UCSD-AML1 (cell line): ENCODE results near the gene PDE4DIP.
"Not testable (repeated sequence)": the region's sequence is repeated elsewhere in the genome, so short reads cannot be mapped to it uniquely, and the experiment has no call there.

Source experiments
- DNase-seq: peaks from one replicate; lab custom pipeline; 2025; ENCODE audit not compliant: unreplicated experiment; lab: John Stamatoyannopoulos, UW

Gene PDE4DIP

DNA sequence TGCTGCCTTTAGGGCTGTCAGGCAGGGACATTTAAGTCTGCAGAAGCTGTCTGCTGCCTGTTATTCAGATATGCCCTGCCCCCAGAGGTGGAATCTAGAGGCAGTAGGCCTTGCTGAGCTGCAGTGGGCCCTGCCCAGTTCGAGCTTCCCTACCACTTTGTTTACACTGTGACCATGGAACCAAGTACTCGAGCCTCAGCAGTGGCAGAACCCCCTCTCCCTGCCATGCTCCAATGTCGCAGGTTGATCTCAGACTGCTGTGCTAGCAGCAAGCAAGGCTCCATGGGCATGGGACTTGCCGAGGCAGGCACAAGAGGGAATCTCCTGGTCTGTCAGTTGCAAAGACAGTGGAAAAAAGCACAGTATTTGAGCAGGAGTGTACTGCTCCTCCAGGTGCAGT, 198.8 kb downstream of the PDE4DIP start:
- DNase-seq: not testable (repeated sequence)

DNA sequence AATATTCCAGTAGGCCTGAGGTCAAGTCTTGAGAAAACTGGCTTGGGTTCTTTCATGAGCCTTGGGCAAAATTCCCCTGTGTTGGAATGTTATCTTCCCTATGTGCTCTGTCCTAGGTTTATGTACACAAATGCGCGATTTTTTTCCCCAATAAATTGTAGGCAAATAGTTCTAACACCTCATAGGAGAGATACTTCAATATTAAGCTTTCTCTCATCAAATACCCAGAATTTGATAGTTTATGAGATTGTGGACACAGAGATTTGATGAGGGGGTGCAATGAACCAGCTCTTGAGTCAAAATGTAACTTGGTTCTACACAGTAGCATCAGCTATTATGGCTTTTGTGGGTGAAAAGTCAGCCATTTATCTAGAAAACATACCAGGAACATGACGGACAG, 220.4 kb downstream of the PDE4DIP start:
- DNase-seq: not testable (repeated sequence)

DNA sequence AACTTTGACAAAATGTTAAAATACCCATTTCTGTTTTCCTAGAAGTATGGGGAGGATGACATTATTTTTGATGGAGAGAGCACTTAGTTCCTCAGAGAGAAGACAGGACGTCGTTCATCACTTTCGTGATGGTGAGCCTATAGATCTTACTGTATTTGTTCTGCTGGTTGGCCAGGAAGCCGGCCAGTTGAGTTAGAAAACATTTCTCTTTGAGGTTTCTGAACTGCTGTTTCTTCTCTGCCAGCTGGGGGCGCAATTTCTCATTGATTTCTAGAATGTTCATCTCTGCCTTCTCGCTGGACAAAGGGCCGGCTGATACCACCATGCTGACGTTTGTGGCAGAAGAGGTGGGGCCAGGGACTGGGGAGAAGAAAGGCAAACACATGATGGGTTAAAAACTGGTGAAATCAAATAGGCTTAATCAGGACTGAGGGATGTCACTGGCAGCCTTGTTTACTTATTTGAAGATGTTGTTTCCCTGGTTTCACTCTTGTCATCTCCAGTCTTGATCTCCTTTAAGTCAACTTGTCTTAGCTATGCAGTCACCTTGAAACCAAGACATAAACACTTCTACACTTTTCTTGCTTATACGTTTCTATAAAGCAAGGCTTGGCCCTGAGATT, 231.4 kb downstream of the PDE4DIP start:
- not testable (repeated sequence) for DNase-seq
